GM12891 (cell line): ENCODE data around the gene ACTN4.

Source experiments
- POLR2A ChIP-seq: IDR thresholded peaks from 2 replicates; pipeline ENCODE4 v1.6.1; 2011; ENCODE audit warnings: low read depth, low read length, control low read depth
- POLR2AphosphoS5 ChIP-seq: IDR thresholded peaks from 2 replicates; pipeline ENCODE4 v1.6.1; 2011; ENCODE audit warnings: low read depth, low read length, control low read depth
- TAF1 ChIP-seq: IDR thresholded peaks from 2 replicates; pipeline ENCODE4 v1.6.1; 2011; ENCODE audit warnings: low read depth, low read length, control low read depth

DNA sequence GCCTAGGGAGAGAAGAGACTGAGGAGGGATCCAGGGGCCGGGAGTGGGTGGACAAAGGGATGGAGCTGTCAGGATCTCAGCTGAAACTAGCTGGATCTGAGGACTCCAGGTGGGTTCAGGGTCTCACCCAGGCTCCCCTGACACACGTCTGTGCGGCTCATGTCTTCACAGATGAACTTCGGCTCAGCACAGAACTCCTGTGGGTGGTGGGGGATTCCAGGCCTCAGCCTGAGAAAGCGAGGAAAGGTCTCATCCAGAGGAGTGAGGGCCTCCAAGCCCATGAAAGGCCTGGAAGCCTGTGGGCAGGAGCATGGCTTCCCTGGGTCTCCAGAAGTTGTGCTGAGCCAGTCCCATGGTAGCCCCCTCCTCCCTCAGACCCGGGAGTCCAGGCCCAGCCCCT, 95.5 kb downstream of the ACTN4 start:
- TF ChIP-seq POLR2A (no peak), POLR2AphosphoS5 (no peak), TAF1 (no peak)
